Psoas muscle (tissue), 8 donors: ENCODE measurements around the gene CIBAR2. TPM values are rescaled to one million over a fixed set of nuclear protein-coding genes. Genes with fewer than 3 reads are reported as not detected.

Source experiments
- ATAC-seq, 4 donors: fragments of 200-7000 bp; cut with Tn5 transposase; one replicate each; pipeline ENCODE4 v1.9.1; 2020; ENCODE audit warnings: moderate library complexity in 3 of 4, mild to moderate bottlenecking in 2 of 4
- DNase-seq, 2 donors: peaks; one replicate each; pipeline ENCODE4 v3.0.0-alpha.2; 2020
- H3K27ac ChIP-seq: fragments of 200-600 bp; one replicate; pipeline ENCODE4 v1.8.0; 2022
- H3K27me3 ChIP-seq, 3 donors: fragments of 200-600 bp in 1 of 3; one replicate each; pipeline versions ENCODE4 v1.6.1 to v1.8.0; 2013 to 2022; ENCODE audit warnings: low read length in 2 of 3, mild to moderate bottlenecking in 2 of 3, moderate library complexity in 1 of 3; ENCODE audit not compliant: insufficient read depth in 3 of 3
- H3K36me3 ChIP-seq, 2 donors: fragments of 200-600 bp in 1 of 2; one replicate each; pipeline versions ENCODE4 v1.6.1 to v1.8.0; 2013 to 2022; ENCODE audit warnings: low read depth in 1 of 2, mild to moderate bottlenecking in 1 of 2, moderate library complexity in 1 of 2; ENCODE audit not compliant: insufficient read depth in 1 of 2
- H3K4me1 ChIP-seq: fragments of 200-600 bp; one replicate; pipeline ENCODE4 v1.8.0; 2022
- H3K4me3 ChIP-seq: fragments of 200-600 bp; one replicate; pipeline ENCODE4 v1.8.0; 2022; ENCODE audit warnings: mild to moderate bottlenecking
- H3K9me3 ChIP-seq: fragments of 200-600 bp; one replicate; pipeline ENCODE4 v1.8.0; 2022
- CTCF ChIP-seq: fragments of 200-600 bp; IDR thresholded peaks from one replicate; pipeline ENCODE4 v1.8.0; 2022; ENCODE audit warnings: antibody characterized with exemption
- WGBS, 3 donors: extraction: QIAGEN DNeasy Blood & Tissue Kit; methylation state at CpG; one replicate each; pipeline versions ENCODE4 v1.1.6 to v1.1.7; 2013; 5-methylcytosine and 5-hydroxymethylcytosine counted together
- intact Hi-C, 2 donors: fragments of 100-400 bp; cut with DNase I; formaldehyde crosslinking; loops; one replicate each; pipeline versions ENCODE4 v1.11.0 to v1.14.2; 2022
- polyA plus RNA-seq, 3 donors: library from polyadenylated mRNA; stranded (reverse); fragments of 200-250 nt; gene quantifications; one replicate each; pipeline ENCODE4 v1.2.3, GENCODE V29; 2013
- total RNA-seq, 4 donors: library from RNA; stranded (reverse); fragmentation: NEBNext Ultra II Directional in 2 of 4; extraction: Animal tissue kit (Norgen Biotek cat#: 25700) in 2 of 4; gene quantifications; one replicate each; pipeline versions ENCODE4 v1.2.1 to v1.2.4, GENCODE V29; 2021 to 2023
- donor health status: healthy with polysubstance abuse.
- donor health status: DM: no; HTN: no; CAD: no; lungs with moderate emphysema.
- donor health status: Bipolar disorder and iron deficiency.
- donor health status: healthy.
- donor health status: DM: yes; HTN: yes; CAD: no.
- donor health status: DM: no; HTN: no; CAD: no.
- donor health status: DM: no; HTN: no; CAD: no.
- donor health status: DM: yes; HTN: yes; CAD: no.

The CIBAR2 gene
- total and polyA plus RNA-seq, 7 donors: 0.36 TPM; not detected in 6

GRCh38 chr16:85062323-85062722, 49.9 kb downstream of the CIBAR2 start:
- no peak overlapping the region for H3K27ac ChIP-seq
- no peak for TF ChIP-seq CTCF

GRCh38 chr16:85061566-85061965, 50.7 kb downstream of the CIBAR2 start:
- DNase-seq (no peak), ATAC-seq (peak in 1 of 4 donors; percentile 11)
- Histone ChIP-seq H3K27ac (no peak overlapping the region), H3K9me3 (no peaks in the 10 kb centered on the region), H3K4me1 (no peaks in the 10 kb centered on the region), H3K4me3 (no peak overlapping the region), H3K36me3 (no peaks in the 10 kb centered on the region), H3K27me3 (no peaks in the 10 kb centered on the region)
- intact Hi-C loops: no loop called here
- TF ChIP-seq CTCF: no peak
- WGBS, 3 donors: 88 to 92% (median 89%) methylated on average over 8 of the region's 8 CpGs

More at GRCh38 chr16:85062323-85062722, 49.9 kb downstream of the CIBAR2 start:
- no peaks in the 10 kb centered on the region for H3K9me3 ChIP-seq
- ATAC-seq: no peak
- no peaks in the 10 kb centered on the region for H3K4me1 ChIP-seq
- no peak for DNase-seq
- 89 to 94% (median 93%) methylated on average over 9 of the region's 9 CpGs for WGBS, 3 donors
- H3K27me3 ChIP-seq: no peaks in the 10 kb centered on the region
- H3K36me3 ChIP-seq: peaks cover 2 to 7% of the 10 kb centered on the region in 2 donors
- intact Hi-C loops: no loop called here
- no peak overlapping the region for H3K4me3 ChIP-seq

DNA sequence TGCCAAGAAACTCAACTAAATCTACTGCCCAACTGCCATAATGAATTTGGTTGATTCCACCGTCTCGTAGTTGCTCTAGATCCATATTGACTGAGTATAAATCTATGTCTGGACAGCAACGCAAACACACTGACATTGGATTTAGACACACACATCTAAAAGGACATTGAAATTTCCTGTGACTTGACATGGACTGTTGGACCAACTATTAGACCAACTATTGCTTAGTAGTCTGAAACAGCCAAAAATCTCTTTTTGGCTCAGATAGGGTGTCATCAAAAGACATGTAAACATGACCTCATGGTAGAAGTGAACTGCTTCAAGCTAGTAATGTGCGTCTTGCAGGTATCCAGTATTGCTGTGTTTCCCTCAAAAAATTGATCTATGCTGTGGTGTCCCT, 53.4 kb downstream of the CIBAR2 start:
- TF ChIP-seq CTCF: no peak
- no peak overlapping the region for H3K27ac ChIP-seq
- H3K9me3 ChIP-seq: no peaks in the 10 kb centered on the region
- no peak overlapping the region for H3K4me3 ChIP-seq
- ATAC-seq (no peak), DNase-seq (no peak)
- no peaks in the 10 kb centered on the region for H3K36me3 ChIP-seq
- 67 to 97% (median 72%) methylated on average over 4 of the region's 4 CpGs for WGBS, 3 donors
- intact Hi-C loops: loop anchor here in 1 of 2 donors (10.0 kb wide), 1 partner anchor 64 kb away; no protein-coding TSS in a partner anchor
- H3K4me1 ChIP-seq: peaks cover 5% of the 10 kb centered on the region
- H3K27me3 ChIP-seq: no peaks in the 10 kb centered on the region

DNA sequence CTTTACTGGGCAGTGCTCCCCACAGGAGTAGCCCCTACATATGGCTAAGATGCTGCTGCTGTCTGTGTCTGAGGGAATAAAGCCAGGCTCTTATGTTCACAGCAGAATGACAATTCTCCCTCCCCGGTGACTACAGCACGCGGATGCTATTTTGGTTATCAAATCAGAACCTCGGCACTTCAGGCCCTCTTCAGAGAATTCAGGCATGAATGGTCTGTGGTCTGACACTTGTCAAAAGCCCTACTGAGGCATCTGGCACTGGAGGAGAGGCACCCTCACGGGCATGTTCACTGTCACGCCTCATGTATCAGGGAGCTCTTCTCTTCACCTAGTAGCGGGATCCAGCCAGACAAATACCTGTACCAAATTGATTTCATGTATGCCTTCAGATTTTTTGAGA, 54.3 kb downstream of the CIBAR2 start:
- no peak for ATAC-seq

More for the DNA sequence above, 54.3 kb downstream of the CIBAR2 start:
- H3K4me1 ChIP-seq: peaks cover 5% of the 10 kb centered on the region
- intact Hi-C loops: loop anchor here in 1 of 2 donors (10.0 kb wide), 1 partner anchor 63 kb away; no protein-coding TSS in a partner anchor
- no peak overlapping the region for H3K4me3 ChIP-seq
- no peaks in the 10 kb centered on the region for H3K27me3 ChIP-seq
- no peak overlapping the region for H3K27ac ChIP-seq
- DNase-seq: no peak
- H3K9me3 ChIP-seq: no peaks in the 10 kb centered on the region
- no peaks in the 10 kb centered on the region for H3K36me3 ChIP-seq
- WGBS, 3 donors: 93 to 97% (median 96%) methylated on average over 7 of the region's 7 CpGs
- TF ChIP-seq CTCF: no peak
